Endothelial cell of umbilical vein (primary cell): ENCODE measurements around the gene GDPD3.

ENCODE experiments used
- EZH2 ChIP-seq: IDR thresholded peaks from 2 replicates; pipeline ENCODE4 v1.6.1; 2012; ENCODE audit warnings: borderline replicate concordance, low read depth, mild to moderate bottlenecking, moderate library complexity, low read length, inconsistent platforms; ENCODE audit not compliant: severe bottlenecking
- POLR2A ChIP-seq: IDR thresholded peaks from 2 replicates; pipeline ENCODE4 v1.6.1; 2012; ENCODE audit warnings: low read depth, mild to moderate bottlenecking, control low read depth, low read length
- POLR2AphosphoS5 ChIP-seq: IDR thresholded peaks from 2 replicates; pipeline ENCODE4 v1.6.1; 2012; ENCODE audit warnings: low read depth, mild to moderate bottlenecking, control low read depth, low read length, moderate library complexity; ENCODE audit not compliant: insufficient read depth
- TF ChIP-seq, protein P1 (sequence below), 2 donors: IDR thresholded peaks; 1 replicate in 1 of 2; 2 replicates in 1 of 2; pipeline ENCODE4 v1.5.1; 2011; ENCODE audit warnings: low read length in 2 of 2, mild to moderate bottlenecking in 2 of 2, moderate library complexity in 2 of 2, control low read depth in 1 of 2, inconsistent platforms in 1 of 2, low read depth in 1 of 2; ENCODE audit not compliant: insufficient read depth in 1 of 2; ENCODE audit errors: extremely low read depth in 1 of 2
- TF ChIP-seq, protein P2 (sequence below): IDR thresholded peaks from 2 replicates; pipeline ENCODE4 v1.6.1; 2011; ENCODE audit not compliant: insufficient read depth, insufficient read length

DNA sequence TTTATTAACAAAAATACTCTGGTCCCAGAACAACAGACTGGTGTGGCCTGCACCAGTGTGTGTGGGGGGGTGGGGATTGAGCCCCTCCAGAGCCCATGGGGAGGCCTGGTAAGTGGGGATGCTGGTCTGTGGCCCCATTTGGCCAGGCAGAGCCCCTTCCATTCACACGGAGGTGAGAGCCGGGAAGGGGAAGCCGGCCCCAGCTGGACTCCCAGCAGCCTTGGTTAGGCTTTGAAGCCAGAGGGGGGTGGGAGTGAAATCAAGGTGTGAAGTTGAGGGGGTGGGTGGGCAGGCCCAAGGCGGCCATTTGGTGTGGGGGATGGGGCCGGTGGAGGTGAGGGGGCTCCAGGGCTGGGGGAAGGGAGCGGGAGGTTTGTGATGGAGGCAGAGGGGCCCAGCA is 27.5 kb downstream of the GDPD3 start:
- no peak for TF ChIP-seq POLR2A
- TF ChIP-seq, protein P1, sequence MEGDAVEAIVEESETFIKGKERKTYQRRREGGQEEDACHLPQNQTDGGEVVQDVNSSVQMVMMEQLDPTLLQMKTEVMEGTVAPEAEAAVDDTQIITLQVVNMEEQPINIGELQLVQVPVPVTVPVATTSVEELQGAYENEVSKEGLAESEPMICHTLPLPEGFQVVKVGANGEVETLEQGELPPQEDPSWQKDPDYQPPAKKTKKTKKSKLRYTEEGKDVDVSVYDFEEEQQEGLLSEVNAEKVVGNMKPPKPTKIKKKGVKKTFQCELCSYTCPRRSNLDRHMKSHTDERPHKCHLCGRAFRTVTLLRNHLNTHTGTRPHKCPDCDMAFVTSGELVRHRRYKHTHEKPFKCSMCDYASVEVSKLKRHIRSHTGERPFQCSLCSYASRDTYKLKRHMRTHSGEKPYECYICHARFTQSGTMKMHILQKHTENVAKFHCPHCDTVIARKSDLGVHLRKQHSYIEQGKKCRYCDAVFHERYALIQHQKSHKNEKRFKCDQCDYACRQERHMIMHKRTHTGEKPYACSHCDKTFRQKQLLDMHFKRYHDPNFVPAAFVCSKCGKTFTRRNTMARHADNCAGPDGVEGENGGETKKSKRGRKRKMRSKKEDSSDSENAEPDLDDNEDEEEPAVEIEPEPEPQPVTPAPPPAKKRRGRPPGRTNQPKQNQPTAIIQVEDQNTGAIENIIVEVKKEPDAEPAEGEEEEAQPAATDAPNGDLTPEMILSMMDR (IDR thresholded peaks at IDR 0.05; ENCODE audit: extremely low read depth in 1 of 2, insufficient read depth in 1 of 2, low read depth in 1 of 2, low read length in 2 of 2), result no peak
- no peak for TF ChIP-seq EZH2
- TF ChIP-seq, protein P2, sequence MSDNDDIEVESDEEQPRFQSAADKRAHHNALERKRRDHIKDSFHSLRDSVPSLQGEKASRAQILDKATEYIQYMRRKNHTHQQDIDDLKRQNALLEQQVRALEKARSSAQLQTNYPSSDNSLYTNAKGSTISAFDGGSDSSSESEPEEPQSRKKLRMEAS, result no peak
- no peak for TF ChIP-seq POLR2AphosphoS5
